NCI-H446 treated with DMSO at 0.1 percent for 48 hours (cell line): ENCODE measurements around the gene ITIH4.
A peak's percentile ranks its signal among the peaks of the same experiment; 100 is the strongest.

Experiments used
- DNase-seq: peaks from one replicate; lab custom pipeline; 2025; lab: John Stamatoyannopoulos, UW

Gene ITIH4

DNA sequence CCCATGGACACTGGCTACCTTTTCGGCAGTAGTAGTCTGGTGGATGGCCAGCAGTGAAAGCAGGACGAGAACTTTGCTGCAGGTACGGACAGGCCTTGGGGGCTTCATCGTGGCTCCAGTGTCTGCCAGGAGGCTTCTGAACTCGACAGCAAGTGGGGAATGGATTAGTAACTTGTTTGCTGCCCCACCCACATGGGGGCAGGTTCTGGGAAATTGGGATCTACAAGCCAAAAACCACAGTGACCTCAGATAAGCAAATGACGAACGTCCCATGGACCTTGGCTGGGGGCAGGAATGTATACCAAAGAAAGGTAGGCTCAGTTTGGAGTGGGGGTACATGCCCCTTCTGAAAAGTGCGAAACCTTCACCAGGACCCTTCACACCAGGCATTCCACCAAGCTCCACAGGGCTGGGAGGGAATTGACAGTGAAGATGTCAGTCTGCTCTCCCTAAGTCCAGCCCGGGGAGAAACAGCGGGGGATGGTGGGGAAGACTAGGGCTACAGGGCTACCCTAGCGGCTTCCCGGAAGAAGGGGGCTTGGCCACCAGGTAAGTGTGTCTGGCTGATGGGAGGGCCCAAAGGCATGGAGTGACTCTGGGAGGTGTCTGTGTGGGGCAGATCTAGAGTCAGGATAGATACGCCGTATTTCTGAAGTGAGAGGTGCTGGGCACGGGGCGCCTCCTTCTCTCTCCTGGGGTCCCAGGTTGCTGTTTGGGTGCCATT, at the start of gene ITIH4:
Gene ITIH4 (minus strand): TSS at position 138 of the 724 bp plus-strand sequence. CDS start 30 bp downstream, at position 108.
- DNase-seq = no peak

DNA sequence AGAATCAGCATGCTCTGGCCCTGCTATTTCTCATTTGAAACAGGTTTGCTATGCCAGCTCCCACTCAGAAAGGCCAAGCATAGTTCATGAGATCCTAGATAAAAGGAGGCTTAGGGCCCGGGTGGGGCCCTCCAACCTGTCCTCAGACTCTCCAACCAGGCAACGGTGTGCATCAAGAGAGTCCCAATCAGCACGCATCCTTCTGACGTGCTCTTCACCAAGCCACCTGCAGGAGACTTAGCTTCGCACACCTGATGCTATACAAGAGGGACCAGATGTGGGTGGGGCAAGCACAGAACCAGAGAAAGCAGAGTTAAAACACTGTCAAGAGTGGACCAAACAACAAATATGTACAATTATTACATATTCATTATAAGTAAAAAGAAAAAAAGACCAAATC, 49.6 kb upstream of the ITIH4 start:
- DNase-seq = no peak

DNA sequence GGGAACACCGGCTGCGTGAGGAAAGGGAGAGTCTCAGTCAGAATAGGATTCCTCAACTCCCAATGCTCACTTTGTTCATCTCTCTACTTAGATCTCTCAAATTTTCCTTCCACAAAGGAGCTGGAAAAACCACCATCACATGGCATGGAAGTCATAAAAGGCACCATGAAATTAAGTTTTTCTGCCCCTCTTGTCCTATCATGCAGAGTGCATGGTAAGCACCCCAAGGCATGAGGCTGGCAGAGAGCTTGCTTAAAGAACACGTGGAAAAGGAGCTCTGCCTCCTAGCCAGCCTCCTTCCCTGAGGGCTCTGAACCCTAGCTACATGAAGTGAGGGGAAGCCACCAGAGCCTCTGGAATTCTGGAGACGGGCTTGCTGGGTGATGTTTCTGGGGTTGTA, 49.1 kb upstream of the ITIH4 start:
- no peak for DNase-seq

DNA sequence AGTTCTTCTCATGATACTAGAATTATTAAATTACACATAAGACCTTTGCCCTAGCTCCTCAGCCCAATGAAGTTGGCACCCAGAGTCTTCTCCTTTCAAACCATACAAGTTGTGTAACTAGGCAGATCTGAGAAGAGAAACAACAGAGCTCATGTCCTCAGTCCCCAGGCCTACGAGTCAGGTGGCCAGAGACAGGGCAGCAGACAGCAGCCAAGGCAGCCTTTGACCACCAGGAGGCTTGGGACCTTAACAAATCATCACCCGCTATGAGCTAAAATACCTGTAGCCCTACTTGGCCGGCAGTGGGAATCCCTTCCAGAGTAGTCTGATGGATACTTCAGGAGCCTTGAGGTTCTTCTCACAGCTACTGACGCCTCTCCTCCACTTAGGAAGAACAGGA, 48.6 kb upstream of the ITIH4 start:
- DNase-seq = no peak

DNA sequence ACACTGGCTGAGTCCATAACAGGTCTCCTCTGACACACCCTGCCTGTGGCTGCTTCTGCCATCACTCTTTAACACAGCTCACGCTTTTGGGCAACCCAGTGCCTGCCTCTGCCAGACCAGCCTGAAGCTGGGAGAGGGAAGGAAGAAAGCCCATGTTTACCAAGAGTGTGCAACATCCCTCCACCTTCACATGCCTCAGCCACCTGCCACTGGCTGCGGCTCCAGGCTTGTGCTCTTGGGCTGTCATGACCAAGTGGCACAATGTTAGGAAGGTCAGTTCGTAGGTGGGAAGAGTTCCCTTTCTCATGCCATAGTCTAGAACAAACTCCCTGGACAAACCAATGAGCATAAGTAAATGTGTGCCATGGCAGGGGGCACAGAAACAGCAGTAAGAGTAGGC, 46.6 kb upstream of the ITIH4 start:
- no peak for DNase-seq

DNA sequence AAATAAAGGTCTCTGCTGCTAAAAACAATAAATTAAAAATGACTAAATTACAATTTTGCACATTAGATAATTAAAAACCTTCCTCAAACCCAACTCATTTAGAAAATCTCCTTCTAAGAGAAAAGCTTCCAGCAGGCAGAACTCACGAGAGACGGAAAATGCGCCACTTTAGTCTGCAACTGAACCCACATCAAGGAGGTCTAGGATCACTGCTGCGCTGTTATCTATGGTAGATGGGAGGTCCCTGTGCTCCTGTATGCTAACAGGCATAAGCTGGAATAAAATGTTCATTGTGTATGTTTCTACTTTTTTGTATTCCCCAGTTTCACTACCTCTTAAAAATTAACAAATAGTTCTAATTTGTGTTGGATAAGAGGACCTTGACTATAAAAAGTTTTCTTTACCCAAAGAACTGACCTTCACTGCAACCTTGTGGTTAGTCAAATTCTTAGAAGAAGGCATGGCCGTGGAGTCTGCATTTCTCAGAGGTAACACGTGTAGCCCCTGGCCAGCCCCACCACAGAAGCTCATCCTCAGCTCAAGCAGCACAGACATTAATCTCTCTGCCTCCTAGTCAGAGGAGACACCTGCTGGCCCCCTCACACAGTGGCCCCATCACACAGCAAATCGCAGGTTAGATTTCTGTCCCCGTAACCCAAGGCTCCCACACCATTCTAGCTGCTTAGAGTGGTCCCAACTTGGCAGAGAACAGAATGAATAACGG, 44.6 kb upstream of the ITIH4 start:
- no peak for DNase-seq

DNA sequence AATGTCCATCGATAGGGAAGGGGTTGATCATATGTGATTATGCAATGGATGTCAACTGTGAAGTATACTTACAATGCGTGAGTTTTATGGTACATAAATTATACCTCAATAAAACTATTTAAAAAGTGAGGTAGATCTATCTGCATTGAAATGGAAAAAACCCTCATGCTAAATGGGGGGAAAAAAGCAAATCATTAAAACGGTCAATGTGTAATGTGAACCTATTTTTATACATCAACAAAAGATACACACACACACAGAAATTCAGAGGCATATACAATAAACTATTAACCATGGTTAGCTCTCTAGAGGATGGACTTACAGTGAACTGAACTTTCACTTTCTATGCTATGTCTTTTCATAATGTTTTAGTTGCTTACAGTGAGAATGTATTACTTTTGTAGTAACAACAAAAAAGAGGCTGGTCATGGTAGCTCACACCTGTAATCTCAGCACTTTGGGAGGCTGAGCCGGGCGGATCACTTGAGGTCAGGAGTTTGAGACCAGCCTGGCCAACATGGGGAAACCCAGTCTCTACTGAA, 43.8 kb upstream of the ITIH4 start:
- DNase-seq = no peak

DNA sequence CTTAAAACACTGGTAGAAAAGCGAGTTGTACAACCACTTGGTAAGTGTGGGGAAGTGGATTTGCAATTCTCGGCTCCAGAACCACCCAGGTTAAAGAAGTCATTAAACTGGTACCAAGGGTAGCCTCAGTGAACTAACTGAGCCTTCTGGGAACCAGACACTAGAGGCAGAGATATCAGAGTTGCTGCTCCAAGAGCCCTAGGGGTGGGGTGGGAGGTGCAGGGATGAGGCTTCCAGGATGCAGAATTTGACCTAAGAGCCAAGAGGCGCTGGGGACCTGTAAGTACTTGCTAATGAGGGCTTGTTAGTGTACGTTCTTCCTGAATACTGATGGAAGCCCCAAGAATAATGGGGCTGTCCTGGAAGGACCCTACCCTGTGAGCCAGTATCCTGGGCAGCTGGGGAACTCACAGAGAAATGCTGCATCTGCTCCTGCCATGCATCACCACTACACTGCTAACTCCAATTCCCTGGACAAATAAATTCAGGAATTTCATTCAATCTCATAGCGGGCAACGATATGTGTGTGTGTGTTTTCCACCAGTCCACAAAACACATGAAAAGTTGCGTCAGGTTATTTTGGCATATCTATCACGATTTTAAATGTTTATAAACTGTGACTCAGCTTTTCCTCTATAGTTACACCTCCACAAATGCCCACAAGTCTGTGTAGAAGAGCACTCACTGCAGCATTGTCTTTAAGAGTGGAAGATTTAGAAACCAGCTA, 43.1 kb upstream of the ITIH4 start:
- DNase-seq = no peak

DNA sequence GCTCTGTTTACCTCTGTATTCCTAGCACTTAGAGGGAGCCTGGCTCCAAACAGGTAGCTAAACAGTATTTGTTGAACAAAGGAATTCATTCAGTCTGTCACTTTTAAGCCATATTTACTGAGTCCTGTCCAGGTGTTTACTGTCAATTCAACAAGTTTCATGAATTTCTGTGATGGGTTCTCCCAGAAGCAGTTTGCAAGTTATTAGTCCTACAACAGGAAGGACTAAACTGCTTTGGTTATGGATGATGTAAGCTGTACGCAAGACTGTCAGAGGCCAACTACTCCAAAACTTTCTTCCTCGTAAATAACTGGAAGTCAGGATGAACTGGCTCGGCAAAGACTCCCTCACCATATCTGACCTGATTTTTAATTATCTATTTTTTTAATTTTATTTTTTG, 41.8 kb upstream of the ITIH4 start:
- DNase-seq = no peak

DNA sequence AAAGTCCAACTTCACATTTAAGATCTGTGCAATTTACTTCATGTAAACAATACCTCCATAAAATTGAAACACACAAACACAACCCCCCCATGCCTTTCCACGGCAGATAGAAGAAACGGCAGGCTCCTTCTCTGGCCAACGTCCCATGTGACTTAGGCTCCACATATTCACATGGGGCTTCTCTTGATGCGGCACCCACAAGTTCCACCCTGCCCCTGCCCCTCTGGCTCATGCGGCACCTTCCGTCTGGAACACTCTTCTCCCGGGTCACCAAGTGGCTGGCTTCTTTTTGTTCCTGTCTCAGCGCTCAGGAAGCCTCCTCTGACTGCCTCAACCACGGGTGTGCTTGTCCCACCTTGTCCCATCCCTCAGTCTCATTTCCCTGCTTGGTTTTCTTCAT, 41.3 kb upstream of the ITIH4 start:
- DNase-seq = no peak

DNA sequence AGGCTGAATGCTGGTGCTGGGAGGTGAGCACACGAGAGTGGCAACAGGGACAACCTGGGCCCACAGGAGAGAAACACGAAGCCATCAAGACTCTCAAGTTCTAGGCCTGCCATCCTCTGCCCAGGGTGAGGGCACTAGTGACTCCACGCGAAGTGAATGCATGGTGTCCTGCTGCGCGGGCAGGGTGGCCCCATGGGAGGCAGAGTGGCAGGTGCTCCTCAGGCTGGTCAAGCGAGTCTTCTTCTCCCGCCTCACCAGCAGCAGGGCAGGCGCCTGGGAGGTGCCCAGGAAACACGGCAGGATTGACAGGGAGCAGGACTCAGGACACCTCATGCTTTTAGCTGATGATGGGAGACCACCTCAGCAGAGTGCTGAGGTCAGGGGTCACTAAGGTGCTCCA, 40.0 kb upstream of the ITIH4 start:
- no peak for DNase-seq

DNA sequence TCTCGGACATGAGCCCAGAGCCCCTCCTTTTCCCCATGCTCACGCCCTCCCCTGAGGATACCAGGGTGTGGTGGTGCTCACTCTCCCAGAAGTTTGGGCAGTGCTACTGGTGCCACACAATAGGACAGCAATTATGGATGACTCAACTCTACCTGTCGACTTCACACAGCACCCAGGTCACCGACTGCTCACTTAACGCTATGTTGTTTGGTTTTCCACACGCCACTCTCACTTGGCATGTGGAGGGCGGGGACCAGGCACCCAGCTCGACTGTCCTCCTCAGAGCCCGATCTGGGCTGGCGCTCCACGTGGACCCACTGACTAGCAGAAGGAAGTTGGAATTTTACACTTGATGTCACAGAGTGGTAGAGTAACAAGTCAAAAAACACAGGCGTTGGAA, 36.0 kb upstream of the ITIH4 start:
- DNase-seq = no peak

DNA sequence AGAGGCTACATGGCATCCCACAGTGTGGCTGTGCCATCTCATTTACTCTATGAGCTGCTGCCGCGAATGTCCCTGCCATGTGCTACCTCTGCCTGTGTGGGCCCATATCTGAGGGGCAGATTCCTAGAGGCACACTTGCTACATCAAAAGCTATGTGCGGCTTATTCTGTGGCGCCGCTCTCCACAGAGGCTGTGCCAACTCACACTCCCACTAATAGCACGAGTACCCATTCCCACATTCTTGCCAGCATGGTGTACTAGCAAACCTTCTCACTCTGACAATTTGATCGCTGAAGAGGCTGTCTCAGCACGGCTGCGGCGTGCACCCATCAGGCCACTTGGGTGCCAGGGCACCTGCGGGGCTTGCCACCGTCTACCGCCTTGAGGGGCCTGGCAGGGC, 35.5 kb upstream of the ITIH4 start:
- DNase-seq = no peak

DNA sequence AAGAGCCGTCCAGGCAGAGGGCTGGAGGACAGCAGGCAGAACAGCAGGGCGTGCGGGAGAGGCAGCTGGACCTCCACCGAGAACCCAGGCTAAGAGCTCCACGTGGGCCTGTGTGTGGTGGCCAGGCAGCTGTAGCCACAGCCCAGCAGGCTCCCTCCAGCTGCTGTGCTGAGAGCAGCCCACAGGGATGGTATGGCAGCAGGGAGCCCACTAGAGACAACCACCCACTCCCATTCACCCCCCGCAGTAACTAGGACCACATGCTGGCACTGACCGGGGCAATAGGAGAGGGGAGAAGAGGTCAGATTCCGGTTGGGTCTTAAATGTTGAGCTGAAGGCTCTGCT, 29.9 kb upstream of the ITIH4 start:
- DNase-seq = no peak

DNA sequence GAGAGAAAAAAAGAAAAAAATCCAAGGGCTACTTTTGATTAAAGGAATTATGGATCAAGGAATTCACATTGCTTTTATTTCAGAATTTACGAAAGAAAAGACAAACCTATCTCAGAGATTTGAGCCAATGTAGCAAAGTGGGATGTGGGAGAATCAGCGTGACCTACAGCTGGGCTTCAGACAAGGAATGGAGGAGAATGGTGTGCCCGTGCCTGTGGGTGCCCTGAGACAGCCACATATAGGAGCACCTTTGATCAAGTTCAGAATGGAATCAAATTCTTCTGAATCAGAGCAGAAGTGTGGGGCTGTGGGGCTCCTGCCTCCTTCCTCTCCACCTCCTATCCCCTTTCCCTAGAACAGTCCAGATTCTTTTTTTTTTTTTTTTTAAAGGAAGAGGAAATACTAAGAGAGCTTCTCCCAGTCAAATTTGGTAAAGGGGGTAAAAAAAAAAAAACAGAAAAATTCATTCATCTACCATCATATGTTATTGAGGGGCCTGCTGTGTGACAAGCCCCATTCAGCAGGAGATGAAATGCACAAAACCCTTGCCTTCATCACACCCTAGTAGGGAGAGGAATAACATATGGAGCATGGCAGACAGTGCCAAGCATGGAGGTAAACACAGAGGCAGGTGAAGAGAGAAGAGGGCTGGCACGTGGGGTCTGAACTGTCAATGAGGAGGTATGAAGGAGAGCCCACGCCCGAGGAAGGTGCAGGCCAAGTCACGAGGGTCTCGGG, 29.4 kb upstream of the ITIH4 start:
- no peak for DNase-seq

DNA sequence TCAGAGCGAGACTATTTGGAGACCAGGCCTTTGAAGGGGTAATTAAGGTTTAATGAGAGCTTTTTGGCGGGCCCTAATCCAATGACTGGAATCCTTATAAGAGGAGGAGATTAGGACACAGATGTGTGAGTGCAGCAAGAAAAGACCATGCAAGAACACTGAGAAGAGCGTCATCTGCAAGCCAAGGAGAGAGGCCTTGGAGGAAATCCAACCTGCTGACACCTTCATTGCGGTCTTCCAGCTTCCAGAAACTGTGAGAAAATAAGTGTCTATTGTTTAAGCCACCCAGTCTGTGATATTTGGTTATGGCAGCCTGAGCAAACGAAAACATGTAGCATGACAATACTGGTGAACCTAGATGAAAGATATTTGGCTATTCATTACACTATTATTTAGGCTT, 27.4 kb upstream of the ITIH4 start:
- peak; percentile 15 for DNase-seq

DNA sequence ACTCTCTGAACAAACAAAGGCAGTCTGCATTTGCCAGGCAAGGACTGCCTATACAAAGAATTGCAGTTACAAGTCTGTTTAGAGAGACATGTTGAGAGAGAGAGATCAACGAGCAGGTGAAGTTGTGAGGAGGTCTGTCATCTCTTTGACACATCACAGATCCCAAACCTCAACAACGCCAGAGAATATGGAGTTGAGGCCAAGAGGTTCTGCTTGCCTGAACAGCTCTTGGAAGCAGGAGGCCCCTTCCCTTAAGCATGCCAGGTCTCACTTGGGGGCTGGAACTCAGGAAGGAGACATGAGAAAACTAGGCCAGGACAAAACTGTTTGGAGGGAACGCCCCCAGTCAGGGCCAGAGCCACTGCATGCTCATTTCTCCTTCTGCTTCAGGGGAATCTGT, 26.7 kb upstream of the ITIH4 start:
- DNase-seq = peak; percentile 65

DNA sequence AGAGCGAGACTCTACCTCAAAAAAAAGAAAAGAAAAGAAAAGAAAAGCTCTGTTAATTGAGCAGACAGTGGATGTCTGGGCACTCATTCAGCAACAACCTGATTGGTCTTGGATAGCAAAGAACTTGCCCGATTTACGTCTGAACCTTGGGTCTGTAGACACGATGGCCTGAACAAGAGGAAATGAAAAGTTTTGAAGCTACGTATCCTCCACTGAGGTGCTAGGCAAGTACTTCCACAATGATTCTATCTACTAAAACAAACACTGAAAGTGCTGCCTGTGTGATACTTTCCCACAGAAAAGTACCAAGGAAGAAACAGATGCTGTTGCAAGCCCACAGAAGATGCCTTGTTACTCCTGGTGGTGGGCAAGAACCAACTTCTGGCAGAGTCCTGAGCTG, 26.2 kb upstream of the ITIH4 start:
- DNase-seq = no peak

DNA sequence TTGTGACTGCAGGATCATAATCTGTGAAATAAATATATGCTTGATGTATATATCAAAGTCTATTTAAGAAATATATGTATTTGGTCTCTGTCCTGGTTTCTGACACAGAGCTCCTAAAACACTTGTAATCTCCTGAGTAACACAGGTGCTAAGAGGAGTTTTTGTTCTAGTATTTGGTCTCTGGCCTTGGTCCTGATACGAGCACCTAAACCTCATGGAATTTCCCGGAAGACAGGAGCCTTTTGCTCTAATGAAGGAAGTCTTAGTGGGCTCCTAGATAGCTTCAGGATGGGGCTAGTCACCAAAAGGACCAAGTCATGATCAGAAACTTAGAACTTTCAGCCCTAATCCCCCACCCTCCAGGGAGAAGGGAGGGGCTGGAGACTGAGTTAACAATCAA, 23.5 kb upstream of the ITIH4 start:
- no peak for DNase-seq

DNA sequence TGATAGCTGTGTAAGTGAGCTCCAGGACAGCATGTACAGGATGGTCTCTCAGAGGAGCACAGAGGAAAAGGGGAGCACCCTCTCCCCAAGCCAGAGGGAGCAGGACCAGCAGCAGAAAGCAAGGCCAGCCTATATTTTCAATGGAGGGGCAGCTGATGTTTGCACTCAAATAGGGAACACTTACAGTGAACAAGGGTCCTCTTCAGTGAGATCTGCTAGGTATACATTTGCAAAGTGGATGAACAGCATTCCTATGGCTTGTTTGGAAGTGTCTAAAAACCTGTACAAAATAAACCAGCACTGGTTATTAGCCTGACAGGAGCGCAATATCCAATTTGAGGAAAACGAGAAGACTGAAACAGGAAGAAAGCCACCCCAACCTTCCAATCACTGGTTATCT, 21.9 kb upstream of the ITIH4 start:
- DNase-seq = no peak

DNA sequence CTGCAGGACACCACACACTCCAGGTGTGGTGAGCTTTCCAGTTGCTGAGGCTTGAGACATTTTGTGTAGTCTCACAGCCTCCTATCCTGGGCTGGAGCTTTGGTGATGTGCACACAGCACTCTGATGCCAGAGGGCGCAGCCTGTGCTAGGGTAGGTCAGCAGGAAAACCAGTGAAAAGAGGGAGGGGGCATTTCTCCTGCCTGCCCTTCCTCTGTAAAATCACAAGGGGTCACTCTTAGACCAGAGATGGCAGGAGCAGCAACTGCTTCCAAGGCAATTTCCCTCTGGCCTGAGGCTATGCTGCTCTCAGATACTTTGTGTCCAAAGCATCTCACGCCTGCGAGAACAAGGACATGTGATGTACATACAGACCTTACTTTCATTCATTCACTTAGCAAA, 20.9 kb upstream of the ITIH4 start:
- peak; percentile 34 for DNase-seq

DNA sequence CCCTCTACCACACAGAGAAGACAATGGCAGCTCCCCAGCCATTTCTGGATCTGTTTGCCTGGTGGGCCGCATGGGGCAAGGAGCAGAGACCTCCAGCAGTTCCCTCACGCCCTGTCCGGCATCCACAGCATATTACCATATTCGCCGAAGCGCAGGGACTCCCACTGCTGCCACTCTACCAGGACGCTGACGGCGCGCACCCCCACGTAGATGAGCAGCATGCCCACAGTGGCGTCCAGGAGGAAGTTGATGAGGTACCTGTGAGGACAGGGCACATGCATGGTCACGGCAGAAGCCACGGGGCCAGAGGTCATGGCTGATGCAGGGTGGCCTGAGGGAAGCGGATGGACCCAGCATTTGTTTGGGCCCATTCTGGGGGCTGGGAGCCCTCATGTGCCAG, 19.2 kb upstream of the ITIH4 start:
- no peak for DNase-seq
